HG03045 (cell line): Measurements from ENCODE around the gene TOX2.

Experiments
- ATAC-seq: cut with Tn5 transposase; IDR thresholded peaks from one replicate; pipeline ENCODE4 v1.9.1; 2021; ENCODE audit warnings: mild to moderate bottlenecking, moderate library complexity; ENCODE audit not compliant: unreplicated experiment

TOX2 gene

GRCh38 chr20:44016525-44016924 lies 101.9 kb downstream of the TOX2 start:
- no peak for ATAC-seq

GRCh38 chr20:44017211-44017610 lies 102.6 kb downstream of the TOX2 start:
- ATAC-seq: no peak

- ATAC-seq: no peak
These were observed 103.2 kb downstream of the TOX2 start for GRCh38 chr20:44017905-44018258.

- no peak for ATAC-seq
These were observed 103.7 kb downstream of the TOX2 start for GRCh38 chr20:44018259-44018941.

GRCh38 chr20:44018942-44019637 lies 104.4 kb downstream of the TOX2 start:
- no peak for ATAC-seq

GRCh38 chr20:44019638-44020335 lies 105.1 kb downstream of the TOX2 start:
- no peak for ATAC-seq

GRCh38 chr20:44020406-44021148 lies 105.9 kb downstream of the TOX2 start:
- ATAC-seq: no peak

- ATAC-seq: no peak
These were observed 106.5 kb downstream of the TOX2 start for GRCh38 chr20:44021186-44021585.

- no peak for ATAC-seq
These were observed 107.2 kb downstream of the TOX2 start for GRCh38 chr20:44021900-44022299.

- no peak for ATAC-seq
These were observed 107.8 kb downstream of the TOX2 start for GRCh38 chr20:44022464-44022863.

GRCh38 chr20:44023515-44024371 lies 109.1 kb downstream of the TOX2 start:
- ATAC-seq: no peak

GRCh38 chr20:44024820-44025580 lies 110.3 kb downstream of the TOX2 start:
- ATAC-seq: no peak

GRCh38 chr20:44025756-44026155 lies 111.1 kb downstream of the TOX2 start:
- no peak for ATAC-seq

GRCh38 chr20:44026647-44027342 lies 112.1 kb downstream of the TOX2 start:
- ATAC-seq: no peak

- ATAC-seq: no peak
These were observed 112.8 kb downstream of the TOX2 start for GRCh38 chr20:44027343-44028002.

GRCh38 chr20:44028003-44028730 lies 113.5 kb downstream of the TOX2 start:
- no peak for ATAC-seq

- no peak for ATAC-seq
These were observed 114.5 kb downstream of the TOX2 start for GRCh38 chr20:44028868-44029847.
